GM23338 (cell line): ENCODE data around the gene ADCY5. TPM values are rescaled to one million over a fixed set of nuclear protein-coding genes. Genes with fewer than 3 reads are reported as not detected.

ENCODE experiments used
- ATAC-seq: fragments of 200-7000 bp; cut with Tn5 transposase; 3 replicates; pipeline ENCODE4 v1.9.1; 2020
- DNase-seq: peaks from one replicate; pipeline ENCODE4 v3.0.0-alpha.2; 2015; ENCODE audit warnings: low spot score
- H2AFZ ChIP-seq: fragments of 200-600 bp; sonication (generic); 2 replicates; pipeline ENCODE4 v1.8.0; 2016; ENCODE audit warnings: antibody characterized with exemption, mild to moderate bottlenecking, moderate library complexity
- H3F3A ChIP-seq: fragments of 200-600 bp; sonication (generic); replicated peaks from 2 replicates; pipeline ENCODE4 v1.8.0; 2017; ENCODE audit warnings: antibody characterized with exemption, mixed run types, low read depth
- H3K27ac ChIP-seq: fragments of 200-600 bp; sonication (generic); 2 replicates; pipeline ENCODE4 v1.6.1; 2016; ENCODE audit warnings: low read depth
- H3K27me3 ChIP-seq: fragments of 200-600 bp; sonication (generic); 2 replicates; pipeline ENCODE4 v1.8.0; 2016; ENCODE audit warnings: mild to moderate bottlenecking, mixed run types, moderate library complexity; ENCODE audit not compliant: insufficient read depth
- H3K36me3 ChIP-seq: fragments of 200-600 bp; sonication (generic); 2 replicates; pipeline ENCODE4 v1.8.0; 2016; ENCODE audit warnings: mild to moderate bottlenecking; ENCODE audit not compliant: insufficient read depth
- H3K4me1 ChIP-seq: fragments of 200-600 bp; sonication (generic); 2 replicates; pipeline ENCODE4 v1.8.0; 2016; ENCODE audit warnings: mild to moderate bottlenecking, moderate library complexity; ENCODE audit not compliant: insufficient read depth
- H3K4me2 ChIP-seq: fragments of 200-600 bp; sonication (generic); 2 replicates; pipeline ENCODE4 v1.7.1; 2017; ENCODE audit warnings: mixed run types
- H3K4me3 ChIP-seq: fragments of 200-600 bp; sonication (generic); 2 replicates; pipeline ENCODE4 v1.6.1; 2016; ENCODE audit warnings: mixed run types
- H3K79me2 ChIP-seq: fragments of 200-600 bp; sonication (generic); replicated peaks from 2 replicates; pipeline ENCODE4 v1.8.0; 2017; ENCODE audit warnings: mild to moderate bottlenecking; ENCODE audit not compliant: insufficient read depth
- H3K9me2 ChIP-seq: fragments of 200-600 bp; sonication (generic); 2 replicates; pipeline ENCODE4 v1.8.0; 2017; ENCODE audit not compliant: insufficient read depth
- H4K20me1 ChIP-seq: fragments of 200-600 bp; sonication (generic); replicated peaks from 2 replicates; pipeline ENCODE4 v1.8.0; 2017; ENCODE audit warnings: mild to moderate bottlenecking; ENCODE audit not compliant: insufficient read depth
- H3K27ac Mint-ChIP-seq: 2 replicates; pipeline ENCODE4 v1.8.0; 2020; ENCODE audit warnings: inconsistent platforms, mild to moderate bottlenecking, moderate library complexity, mixed read lengths
- H3K27me3 Mint-ChIP-seq: 3 replicates; pipeline ENCODE4 v1.8.0; 2022; ENCODE audit warnings: low read depth, mild to moderate bottlenecking, moderate library complexity, mixed read lengths, inconsistent platforms; ENCODE audit not compliant: insufficient read depth, poor library complexity
- H3K36me3 Mint-ChIP-seq: 3 replicates; pipeline ENCODE4 v1.8.0; 2021; ENCODE audit warnings: low read depth, mild to moderate bottlenecking, inconsistent platforms, moderate library complexity, mixed read lengths
- H3K4me1 Mint-ChIP-seq: 3 replicates; pipeline ENCODE4 v1.8.0; 2020; ENCODE audit warnings: mild to moderate bottlenecking, inconsistent platforms, mixed read lengths
- H3K4me3 Mint-ChIP-seq: 3 replicates; pipeline ENCODE4 v1.8.0; 2021; ENCODE audit warnings: moderate library complexity, mild to moderate bottlenecking, inconsistent platforms, mixed read lengths
- H3K9me3 Mint-ChIP-seq: 3 replicates; pipeline ENCODE4 v1.8.0; 2020; ENCODE audit warnings: moderate library complexity, mild to moderate bottlenecking, inconsistent platforms, mixed read lengths
- CREB1 ChIP-seq: fragments of 250-450 bp; sonication (Bioruptor Pico); IDR thresholded peaks from 2 replicates; pipeline ENCODE4 v1.5.0; 2020; ENCODE audit warnings: low read depth, mild to moderate bottlenecking, moderate library complexity
- CTCF ChIP-seq, 2 experiments: fragments of 200-600 bp in 1 of 2; sonication (generic) in 1 of 2; conservative IDR thresholded peaks; 2 replicates each; pipeline versions ENCODE4 v1.5.1 to v1.6.1; 2016 to 2017; ENCODE audit warnings: antibody characterized with exemption in 2 of 2, low read depth in 2 of 2, mild to moderate bottlenecking in 2 of 2, moderate library complexity in 1 of 2
- EZH2 ChIP-seq: fragments of 200-600 bp; sonication (generic); IDR thresholded peaks from one replicate; pipeline ENCODE4 v1.8.0; 2017; ENCODE audit warnings: antibody characterized with exemption, mild to moderate bottlenecking, low read depth; ENCODE audit not compliant: unreplicated experiment
- EZH2phosphoT487 ChIP-seq: fragments of 200-600 bp; sonication (generic); IDR thresholded peaks from one replicate; pipeline ENCODE4 v1.8.1; 2018; ENCODE audit warnings: antibody characterized with exemption; ENCODE audit not compliant: unreplicated experiment
- JUNB ChIP-seq: IDR thresholded peaks from one replicate; pipeline ENCODE4 v1.6.1; 2016; ENCODE audit warnings: antibody characterized with exemption; ENCODE audit not compliant: unreplicated experiment
- NANOG ChIP-seq: IDR thresholded peaks from 2 replicates; pipeline ENCODE4 v1.6.1; 2016; ENCODE audit warnings: antibody characterized with exemption, borderline replicate concordance
- POLR2AphosphoS5 ChIP-seq: IDR thresholded peaks from 2 replicates; pipeline ENCODE4 v1.6.1; 2016; ENCODE audit warnings: antibody characterized with exemption, low read depth
- STAT1 ChIP-seq: IDR thresholded peaks from one replicate; pipeline ENCODE4 v1.6.1; 2016; ENCODE audit warnings: antibody characterized with exemption; ENCODE audit not compliant: unreplicated experiment
- ZNF114 ChIP-seq: fragments of 250-450 bp; sonication (Bioruptor Pico); IDR thresholded peaks from 2 replicates; pipeline ENCODE4 v1.5.0; 2020; ENCODE audit warnings: mild to moderate bottlenecking, moderate library complexity
- ZNF331 ChIP-seq: fragments of 250-450 bp; sonication (Bioruptor Pico); IDR thresholded peaks from 2 replicates; pipeline ENCODE4 v1.5.0; 2020; ENCODE audit warnings: low read depth, mild to moderate bottlenecking, moderate library complexity
- polyA plus RNA-seq: library from polyadenylated mRNA; unstranded; fragments of >200 nt; fragmentation: Nextera tagmentation; extraction: Ambion mirVana; gene quantifications from 2 replicates; pipeline ENCODE4 v1.2.1, GENCODE V29; 2016
- total RNA-seq: library from RNA; depleted of rRNA; stranded (reverse); fragments of >200 nt; shearing (Covaris generic); gene quantifications from 2 replicates; pipeline ENCODE4 v1.2.3, GENCODE V29; 2014
- TF ChIP-seq, protein P1 (sequence below): IDR thresholded peaks from 2 replicates; pipeline ENCODE4 v1.6.1; 2016; ENCODE audit warnings: antibody characterized with exemption
- TF ChIP-seq, protein P2 (sequence below): IDR thresholded peaks from one replicate; pipeline ENCODE4 v1.6.1; 2018; ENCODE audit warnings: antibody characterized with exemption; ENCODE audit not compliant: unreplicated experiment
- TF ChIP-seq, protein P3 (sequence below): fragments of 250-450 bp; sonication (Bioruptor Pico); IDR thresholded peaks from 2 replicates; pipeline ENCODE4 v1.5.0; 2020; ENCODE audit warnings: mild to moderate bottlenecking, moderate library complexity

ADCY5 gene
- total and polyA plus RNA-seq, 2 experiments from 2014 or later: 3.5 to 10.2 TPM

DNA sequence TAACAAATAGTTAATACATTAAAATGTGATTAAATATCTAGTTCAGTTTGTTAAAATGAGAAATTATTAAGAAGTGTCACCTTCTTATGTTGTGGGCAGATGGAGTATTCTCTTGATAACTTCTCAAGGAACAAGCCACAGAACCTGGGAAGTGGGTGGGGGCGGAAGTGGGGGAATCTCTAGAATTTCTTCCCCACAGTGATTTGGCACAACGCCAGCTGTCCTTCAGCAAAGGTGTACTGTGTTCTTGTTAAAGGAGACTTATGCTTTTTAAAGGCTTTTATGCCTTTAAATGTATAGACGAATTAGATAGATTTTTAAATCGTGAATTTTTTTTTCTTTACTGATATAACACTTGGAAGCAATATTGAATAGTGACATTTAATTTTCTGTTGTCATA lies 204.8 kb downstream of the ADCY5 start:
- no peak overlapping the region for H3K4me3 ChIP-seq
- DNase-seq: no peak
- no peaks in the 10 kb centered on the region for H3K9me2 ChIP-seq
- no peaks in the 10 kb centered on the region for H3K36me3 ChIP-seq
- H2AFZ ChIP-seq: no peak overlapping the region
- Mint-ChIP-seq H3K27ac (no peak overlapping the region), H3K4me3 (no peak overlapping the region), H3K4me1 (peaks cover 6% of the 10 kb centered on the region), H3K9me3 (no peaks in the 10 kb centered on the region), H3K27me3 (no peaks in the 10 kb centered on the region), H3K36me3 (no peaks in the 10 kb centered on the region)
- no peak overlapping the region for H3K4me2 ChIP-seq
- no peaks in the 10 kb centered on the region for H3K79me2 ChIP-seq
- H3K27me3 ChIP-seq: no peaks in the 10 kb centered on the region
- H3K27ac ChIP-seq: no peak overlapping the region
- H4K20me1 ChIP-seq: no peaks in the 10 kb centered on the region
- no peaks in the 10 kb centered on the region for H3F3A ChIP-seq
- H3K4me1 ChIP-seq: no peaks in the 10 kb centered on the region
- TF ChIP-seq CTCF (conservative IDR thresholded peaks at IDR 0.05; ENCODE audit: low read depth in 2 of 2) (no peak), JUNB (no peak), POLR2AphosphoS5 (no peak), STAT1 (no peak), NANOG (no peak), EZH2 (no peak), ZNF331 (CRISPR knock-in tag) (no peak), EZH2phosphoT487 (no peak), CREB1 (CRISPR knock-in tag) (no peak), ZNF114 (CRISPR knock-in tag) (no peak)
- TF ChIP-seq, protein P1, sequence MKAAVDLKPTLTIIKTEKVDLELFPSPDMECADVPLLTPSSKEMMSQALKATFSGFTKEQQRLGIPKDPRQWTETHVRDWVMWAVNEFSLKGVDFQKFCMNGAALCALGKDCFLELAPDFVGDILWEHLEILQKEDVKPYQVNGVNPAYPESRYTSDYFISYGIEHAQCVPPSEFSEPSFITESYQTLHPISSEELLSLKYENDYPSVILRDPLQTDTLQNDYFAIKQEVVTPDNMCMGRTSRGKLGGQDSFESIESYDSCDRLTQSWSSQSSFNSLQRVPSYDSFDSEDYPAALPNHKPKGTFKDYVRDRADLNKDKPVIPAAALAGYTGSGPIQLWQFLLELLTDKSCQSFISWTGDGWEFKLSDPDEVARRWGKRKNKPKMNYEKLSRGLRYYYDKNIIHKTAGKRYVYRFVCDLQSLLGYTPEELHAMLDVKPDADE: no peak
- TF ChIP-seq, protein P2, sequence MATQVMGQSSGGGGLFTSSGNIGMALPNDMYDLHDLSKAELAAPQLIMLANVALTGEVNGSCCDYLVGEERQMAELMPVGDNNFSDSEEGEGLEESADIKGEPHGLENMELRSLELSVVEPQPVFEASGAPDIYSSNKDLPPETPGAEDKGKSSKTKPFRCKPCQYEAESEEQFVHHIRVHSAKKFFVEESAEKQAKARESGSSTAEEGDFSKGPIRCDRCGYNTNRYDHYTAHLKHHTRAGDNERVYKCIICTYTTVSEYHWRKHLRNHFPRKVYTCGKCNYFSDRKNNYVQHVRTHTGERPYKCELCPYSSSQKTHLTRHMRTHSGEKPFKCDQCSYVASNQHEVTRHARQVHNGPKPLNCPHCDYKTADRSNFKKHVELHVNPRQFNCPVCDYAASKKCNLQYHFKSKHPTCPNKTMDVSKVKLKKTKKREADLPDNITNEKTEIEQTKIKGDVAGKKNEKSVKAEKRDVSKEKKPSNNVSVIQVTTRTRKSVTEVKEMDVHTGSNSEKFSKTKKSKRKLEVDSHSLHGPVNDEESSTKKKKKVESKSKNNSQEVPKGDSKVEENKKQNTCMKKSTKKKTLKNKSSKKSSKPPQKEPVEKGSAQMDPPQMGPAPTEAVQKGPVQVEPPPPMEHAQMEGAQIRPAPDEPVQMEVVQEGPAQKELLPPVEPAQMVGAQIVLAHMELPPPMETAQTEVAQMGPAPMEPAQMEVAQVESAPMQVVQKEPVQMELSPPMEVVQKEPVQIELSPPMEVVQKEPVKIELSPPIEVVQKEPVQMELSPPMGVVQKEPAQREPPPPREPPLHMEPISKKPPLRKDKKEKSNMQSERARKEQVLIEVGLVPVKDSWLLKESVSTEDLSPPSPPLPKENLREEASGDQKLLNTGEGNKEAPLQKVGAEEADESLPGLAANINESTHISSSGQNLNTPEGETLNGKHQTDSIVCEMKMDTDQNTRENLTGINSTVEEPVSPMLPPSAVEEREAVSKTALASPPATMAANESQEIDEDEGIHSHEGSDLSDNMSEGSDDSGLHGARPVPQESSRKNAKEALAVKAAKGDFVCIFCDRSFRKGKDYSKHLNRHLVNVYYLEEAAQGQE: no peak
- TF ChIP-seq, protein P3, sequence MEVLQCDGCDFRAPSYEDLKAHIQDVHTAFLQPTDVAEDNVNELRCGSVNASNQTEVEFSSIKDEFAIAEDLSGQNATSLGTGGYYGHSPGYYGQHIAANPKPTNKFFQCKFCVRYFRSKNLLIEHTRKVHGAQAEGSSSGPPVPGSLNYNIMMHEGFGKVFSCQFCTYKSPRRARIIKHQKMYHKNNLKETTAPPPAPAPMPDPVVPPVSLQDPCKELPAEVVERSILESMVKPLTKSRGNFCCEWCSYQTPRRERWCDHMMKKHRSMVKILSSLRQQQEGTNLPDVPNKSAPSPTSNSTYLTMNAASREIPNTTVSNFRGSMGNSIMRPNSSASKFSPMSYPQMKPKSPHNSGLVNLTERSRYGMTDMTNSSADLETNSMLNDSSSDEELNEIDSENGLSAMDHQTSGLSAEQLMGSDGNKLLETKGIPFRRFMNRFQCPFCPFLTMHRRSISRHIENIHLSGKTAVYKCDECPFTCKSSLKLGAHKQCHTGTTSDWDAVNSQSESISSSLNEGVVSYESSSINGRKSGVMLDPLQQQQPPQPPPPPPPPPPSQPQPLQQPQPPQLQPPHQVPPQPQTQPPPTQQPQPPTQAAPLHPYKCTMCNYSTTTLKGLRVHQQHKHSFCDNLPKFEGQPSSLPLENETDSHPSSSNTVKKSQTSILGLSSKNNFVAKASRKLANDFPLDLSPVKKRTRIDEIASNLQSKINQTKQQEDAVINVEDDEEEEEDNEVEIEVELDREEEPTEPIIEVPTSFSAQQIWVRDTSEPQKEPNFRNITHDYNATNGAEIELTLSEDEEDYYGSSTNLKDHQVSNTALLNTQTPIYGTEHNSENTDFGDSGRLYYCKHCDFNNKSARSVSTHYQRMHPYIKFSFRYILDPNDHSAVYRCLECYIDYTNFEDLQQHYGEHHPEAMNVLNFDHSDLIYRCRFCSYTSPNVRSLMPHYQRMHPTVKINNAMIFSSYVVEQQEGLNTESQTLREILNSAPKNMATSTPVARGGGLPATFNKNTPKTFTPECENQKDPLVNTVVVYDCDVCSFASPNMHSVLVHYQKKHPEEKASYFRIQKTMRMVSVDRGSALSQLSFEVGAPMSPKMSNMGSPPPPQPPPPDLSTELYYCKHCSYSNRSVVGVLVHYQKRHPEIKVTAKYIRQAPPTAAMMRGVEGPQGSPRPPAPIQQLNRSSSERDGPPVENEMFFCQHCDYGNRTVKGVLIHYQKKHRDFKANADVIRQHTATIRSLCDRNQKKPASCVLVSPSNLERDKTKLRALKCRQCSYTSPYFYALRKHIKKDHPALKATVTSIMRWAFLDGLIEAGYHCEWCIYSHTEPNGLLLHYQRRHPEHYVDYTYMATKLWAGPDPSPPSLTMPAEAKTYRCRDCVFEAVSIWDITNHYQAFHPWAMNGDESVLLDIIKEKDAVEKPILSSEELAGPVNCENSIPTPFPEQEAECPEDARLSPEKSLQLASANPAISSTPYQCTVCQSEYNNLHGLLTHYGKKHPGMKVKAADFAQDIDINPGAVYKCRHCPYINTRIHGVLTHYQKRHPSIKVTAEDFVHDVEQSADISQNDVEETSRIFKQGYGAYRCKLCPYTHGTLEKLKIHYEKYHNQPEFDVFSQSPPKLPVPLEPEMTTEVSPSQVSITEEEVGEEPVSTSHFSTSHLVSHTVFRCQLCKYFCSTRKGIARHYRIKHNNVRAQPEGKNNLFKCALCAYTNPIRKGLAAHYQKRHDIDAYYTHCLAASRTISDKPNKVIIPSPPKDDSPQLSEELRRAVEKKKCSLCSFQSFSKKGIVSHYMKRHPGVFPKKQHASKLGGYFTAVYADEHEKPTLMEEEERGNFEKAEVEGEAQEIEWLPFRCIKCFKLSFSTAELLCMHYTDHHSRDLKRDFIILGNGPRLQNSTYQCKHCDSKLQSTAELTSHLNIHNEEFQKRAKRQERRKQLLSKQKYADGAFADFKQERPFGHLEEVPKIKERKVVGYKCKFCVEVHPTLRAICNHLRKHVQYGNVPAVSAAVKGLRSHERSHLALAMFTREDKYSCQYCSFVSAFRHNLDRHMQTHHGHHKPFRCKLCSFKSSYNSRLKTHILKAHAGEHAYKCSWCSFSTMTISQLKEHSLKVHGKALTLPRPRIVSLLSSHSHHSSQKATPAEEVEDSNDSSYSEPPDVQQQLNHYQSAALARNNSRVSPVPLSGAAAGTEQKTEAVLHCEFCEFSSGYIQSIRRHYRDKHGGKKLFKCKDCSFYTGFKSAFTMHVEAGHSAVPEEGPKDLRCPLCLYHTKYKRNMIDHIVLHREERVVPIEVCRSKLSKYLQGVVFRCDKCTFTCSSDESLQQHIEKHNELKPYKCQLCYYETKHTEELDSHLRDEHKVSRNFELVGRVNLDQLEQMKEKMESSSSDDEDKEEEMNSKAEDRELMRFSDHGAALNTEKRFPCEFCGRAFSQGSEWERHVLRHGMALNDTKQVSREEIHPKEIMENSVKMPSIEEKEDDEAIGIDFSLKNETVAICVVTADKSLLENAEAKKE (CRISPR knock-in tag): no peak
- ATAC-seq: no peak
